Body of pancreas (tissue), 4 donors: ENCODE results near the gene ULBP1.
"Not testable (repeated sequence)": the region's sequence is repeated elsewhere in the genome, so short reads cannot be mapped to it uniquely, and the experiment has no call there.

Experiments used
- POLR2A ChIP-seq, 3 donors: fragments of 450-650 bp; IDR thresholded peaks; one replicate each; pipeline ENCODE4 v1.6.1; 2016; ENCODE audit warnings: antibody characterized with exemption in 3 of 3, mild to moderate bottlenecking in 2 of 3
- TF ChIP-seq, protein P1 (sequence below), 7 experiments: fragments of 450-650 bp in 4 of 7; fragments of 200-600 bp in 3 of 7; sonication (generic) in 3 of 7; IDR thresholded peaks; one replicate each; pipeline ENCODE4 v1.5.1; 2016 to 2019; ENCODE audit warnings: antibody characterized with exemption in 7 of 7

DNA sequence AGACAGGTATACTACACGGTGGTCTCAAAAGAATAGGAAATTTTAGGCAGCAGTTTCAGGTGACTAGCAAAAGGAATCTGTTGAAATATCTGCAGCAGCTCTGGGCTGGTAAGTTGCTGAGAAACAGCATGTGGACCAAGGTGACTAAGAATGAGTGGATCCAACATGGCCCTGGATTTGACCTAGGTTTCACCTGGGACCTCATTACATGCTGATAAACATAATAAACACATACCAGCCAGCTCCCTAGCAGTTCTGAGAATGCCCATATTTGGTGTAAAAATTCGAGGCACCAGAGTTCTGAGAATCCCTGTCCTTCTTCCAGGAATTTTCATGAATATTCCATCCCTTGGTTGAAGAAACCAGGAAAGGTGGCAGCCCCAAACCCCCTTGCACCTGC lies 10.4 kb upstream of the ULBP1 start:
- TF ChIP-seq, protein P1, sequence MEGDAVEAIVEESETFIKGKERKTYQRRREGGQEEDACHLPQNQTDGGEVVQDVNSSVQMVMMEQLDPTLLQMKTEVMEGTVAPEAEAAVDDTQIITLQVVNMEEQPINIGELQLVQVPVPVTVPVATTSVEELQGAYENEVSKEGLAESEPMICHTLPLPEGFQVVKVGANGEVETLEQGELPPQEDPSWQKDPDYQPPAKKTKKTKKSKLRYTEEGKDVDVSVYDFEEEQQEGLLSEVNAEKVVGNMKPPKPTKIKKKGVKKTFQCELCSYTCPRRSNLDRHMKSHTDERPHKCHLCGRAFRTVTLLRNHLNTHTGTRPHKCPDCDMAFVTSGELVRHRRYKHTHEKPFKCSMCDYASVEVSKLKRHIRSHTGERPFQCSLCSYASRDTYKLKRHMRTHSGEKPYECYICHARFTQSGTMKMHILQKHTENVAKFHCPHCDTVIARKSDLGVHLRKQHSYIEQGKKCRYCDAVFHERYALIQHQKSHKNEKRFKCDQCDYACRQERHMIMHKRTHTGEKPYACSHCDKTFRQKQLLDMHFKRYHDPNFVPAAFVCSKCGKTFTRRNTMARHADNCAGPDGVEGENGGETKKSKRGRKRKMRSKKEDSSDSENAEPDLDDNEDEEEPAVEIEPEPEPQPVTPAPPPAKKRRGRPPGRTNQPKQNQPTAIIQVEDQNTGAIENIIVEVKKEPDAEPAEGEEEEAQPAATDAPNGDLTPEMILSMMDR (IDR thresholded peaks at IDR 0.05), result not testable (repeated sequence)
- TF ChIP-seq POLR2A (IDR thresholded peaks at IDR 0.05), result not testable (repeated sequence)
